ENCODE results near the gene LTB. TPM values are rescaled to one million over a fixed set of nuclear protein-coding genes. Genes with fewer than 3 reads are reported as not detected.

Gene LTB
- total and polyA plus RNA-seq, 2 of the 13 experiments (the other 11 are each of a cell fraction or from before 2014, with no cell fraction given) = 0.09 to 0.22 TPM

GRCh38 chr6:31619805-31620585, 37.8 kb upstream of the LTB start (continued):
- no peak for TF ChIP-seq ZNF333 (CRISPR knock-in tag; IDR thresholded peaks at IDR 0.05; ENCODE audit: borderline replicate concordance)
- TF ChIP-seq SRSF1 (optimal IDR thresholded peaks at IDR 0.05; ENCODE audit: low read depth, low read length) = peak; percentile 71
- peak; percentile 78 for TF ChIP-seq KMT2B (CRISPR knock-in tag; IDR thresholded peaks at IDR 0.05)
- TF ChIP-seq RXRB (CRISPR knock-in tag; IDR thresholded peaks at IDR 0.05; ENCODE audit: borderline replicate concordance) = peak; percentile 23; the same call in 1 of the 2 replicates
- TF ChIP-seq LCORL (IDR thresholded peaks at IDR 0.05) = no peak
- TF ChIP-seq LCORL (CRISPR knock-in tag; IDR thresholded peaks at IDR 0.05) = no peak
- TF ChIP-seq HOXA7 (CRISPR knock-in tag; IDR thresholded peaks at IDR 0.05) = no peak
- peak; percentile 67 for TF ChIP-seq JUNB (CRISPR knock-in tag; IDR thresholded peaks at IDR 0.05; ENCODE audit: borderline replicate concordance)
- no peak for TF ChIP-seq CBX1 (IDR thresholded peaks at IDR 0.05; ENCODE audit: low read depth)
- peak; percentile 21; the same call in 1 of the 2 replicates for TF ChIP-seq ZSCAN31 (CRISPR knock-in tag; IDR thresholded peaks at IDR 0.05; ENCODE audit: low read depth)
- peak; percentile 74; the same call in 1 of the 2 replicates for TF ChIP-seq KLF9 (CRISPR knock-in tag; IDR thresholded peaks at IDR 0.05; ENCODE audit: low read depth)
- no peak for TF ChIP-seq SMARCE1 (IDR thresholded peaks at IDR 0.05; ENCODE audit: borderline replicate concordance)
- TF ChIP-seq ZNF780A (CRISPR knock-in tag; IDR thresholded peaks at IDR 0.05) = no peak; the same call in 1 of the 2 replicates
- TF ChIP-seq E2F2 (CRISPR knock-in tag; IDR thresholded peaks at IDR 0.05; ENCODE audit: borderline replicate concordance) = peak; percentile 81; the same call in 1 of the 2 replicates
- TF ChIP-seq, protein P1, sequence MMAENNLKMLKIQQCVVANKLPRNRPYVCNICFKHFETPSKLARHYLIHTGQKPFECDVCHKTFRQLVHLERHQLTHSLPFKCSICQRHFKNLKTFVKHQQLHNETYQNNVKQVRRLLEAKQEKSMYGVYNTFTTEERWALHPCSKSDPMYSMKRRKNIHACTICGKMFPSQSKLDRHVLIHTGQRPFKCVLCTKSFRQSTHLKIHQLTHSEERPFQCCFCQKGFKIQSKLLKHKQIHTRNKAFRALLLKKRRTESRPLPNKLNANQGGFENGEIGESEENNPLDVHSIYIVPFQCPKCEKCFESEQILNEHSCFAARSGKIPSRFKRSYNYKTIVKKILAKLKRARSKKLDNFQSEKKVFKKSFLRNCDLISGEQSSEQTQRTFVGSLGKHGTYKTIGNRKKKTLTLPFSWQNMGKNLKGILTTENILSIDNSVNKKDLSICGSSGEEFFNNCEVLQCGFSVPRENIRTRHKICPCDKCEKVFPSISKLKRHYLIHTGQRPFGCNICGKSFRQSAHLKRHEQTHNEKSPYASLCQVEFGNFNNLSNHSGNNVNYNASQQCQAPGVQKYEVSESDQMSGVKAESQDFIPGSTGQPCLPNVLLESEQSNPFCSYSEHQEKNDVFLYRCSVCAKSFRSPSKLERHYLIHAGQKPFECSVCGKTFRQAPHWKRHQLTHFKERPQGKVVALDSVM (CRISPR knock-in tag; IDR thresholded peaks at IDR 0.05) = 0 out of 2 replicates have a peak, but pooled peaks have one; percentile 9
- TF ChIP-seq ZBTB40 (IDR thresholded peaks at IDR 0.05) = no peak
- TF ChIP-seq ZBTB40 (CRISPR knock-in tag; IDR thresholded peaks at IDR 0.05) = peak; percentile 64; the same call in 1 of the 2 replicates
- no peak; the same call in 1 of the 2 replicates for TF ChIP-seq TSC22D2 (CRISPR knock-in tag; IDR thresholded peaks at IDR 0.05; ENCODE audit: borderline replicate concordance)
